HAP-1 (cell line): ENCODE measurements around the gene DAD1.

Source experiments
- DNase-seq, 2 experiments: peaks; one replicate each; pipeline ENCODE4 v3.0.0-alpha.2; 2016 to 2020; ENCODE audit warnings: low spot score in 2 of 2
- H3K27me3 ChIP-seq: fragments of 250-450 bp; sonication (Bioruptor Pico); 2 replicates; pipeline ENCODE4 v1.5.1; 2020; ENCODE audit warnings: low read depth, mild to moderate bottlenecking, moderate library complexity
- H3K36me3 ChIP-seq: fragments of 250-450 bp; sonication (Bioruptor Pico); replicated peaks from 2 replicates; pipeline ENCODE4 v1.5.1; 2020; ENCODE audit warnings: mild to moderate bottlenecking
- H3K4me1 ChIP-seq: fragments of 250-450 bp; sonication (Bioruptor Pico); 2 replicates; pipeline ENCODE4 v1.5.1; 2020; ENCODE audit warnings: mild to moderate bottlenecking
- H3K4me3 ChIP-seq: fragments of 250-450 bp; sonication (Bioruptor Pico); 2 replicates; pipeline ENCODE4 v1.5.1; 2020; ENCODE audit warnings: mild to moderate bottlenecking, moderate library complexity
- H3K9me3 ChIP-seq: fragments of 250-450 bp; sonication (Bioruptor Pico); 2 replicates; pipeline ENCODE4 v1.5.1; 2020; ENCODE audit warnings: mild to moderate bottlenecking, moderate library complexity
- in situ Hi-C: fragments of 300-500 bp; cut with MboI; formaldehyde crosslinking; loops from 3 replicates; pipeline ENCODE4 v1.14.3; 2020; ENCODE audit warnings: low sequenced_read_pairs, inconsistent platforms, mixed read lengths

Gene DAD1

GRCh38 chr14:22531451-22532344 is 57.3 kb downstream of the DAD1 start:
- Histone ChIP-seq H3K27me3 (no peaks in the 10 kb centered on the region; the same call in 1 of the 2 replicates), H3K9me3 (no peaks in the 10 kb centered on the region), H3K4me1 (peaks cover 8% of the 10 kb centered on the region), H3K4me3 (no peak overlapping the region), H3K36me3 (no peaks in the 10 kb centered on the region)
- no peak for DNase-seq
- in situ Hi-C loops, result no loop called here

DNA sequence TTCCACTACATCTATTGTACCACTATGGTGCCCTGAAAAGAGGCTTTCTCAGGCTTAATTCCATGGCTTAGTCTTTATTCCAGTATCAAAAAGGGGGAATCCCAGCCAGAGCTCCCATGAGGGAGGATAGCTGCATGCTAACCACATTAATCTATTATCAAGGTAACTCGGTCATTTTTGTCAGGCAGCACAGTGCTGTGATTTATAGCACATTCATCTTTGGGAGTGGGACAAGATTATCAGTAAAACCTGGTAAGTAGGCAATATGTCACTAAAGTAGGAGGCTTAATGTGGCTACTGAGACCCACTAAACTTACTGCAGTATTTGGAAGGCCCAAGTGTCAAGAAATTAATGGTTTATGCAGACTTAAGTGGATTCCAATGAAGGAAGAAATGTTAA is 58.9 kb downstream of the DAD1 start:
- H3K4me1 ChIP-seq, result peaks cover 8% of the 10 kb centered on the region
- H3K9me3 ChIP-seq, result no peaks in the 10 kb centered on the region
- no peaks in the 10 kb centered on the region; the same call in 1 of the 2 replicates for H3K27me3 ChIP-seq
- DNase-seq, result no peak
- in situ Hi-C loops, result no loop called here
- no peak overlapping the region for H3K4me3 ChIP-seq
- H3K36me3 ChIP-seq, result no peaks in the 10 kb centered on the region

- Histone ChIP-seq H3K36me3 (no peaks in the 10 kb centered on the region), H3K4me3 (no peak overlapping the region), H3K4me1 (peaks cover 8% of the 10 kb centered on the region), H3K27me3 (no peaks in the 10 kb centered on the region), H3K9me3 (no peaks in the 10 kb centered on the region)
- in situ Hi-C loops, result no loop called here
- DNase-seq, result no peak
Observed at GRCh38 chr14:22526744-22527143, 62.3 kb downstream of the DAD1 start.

DNA sequence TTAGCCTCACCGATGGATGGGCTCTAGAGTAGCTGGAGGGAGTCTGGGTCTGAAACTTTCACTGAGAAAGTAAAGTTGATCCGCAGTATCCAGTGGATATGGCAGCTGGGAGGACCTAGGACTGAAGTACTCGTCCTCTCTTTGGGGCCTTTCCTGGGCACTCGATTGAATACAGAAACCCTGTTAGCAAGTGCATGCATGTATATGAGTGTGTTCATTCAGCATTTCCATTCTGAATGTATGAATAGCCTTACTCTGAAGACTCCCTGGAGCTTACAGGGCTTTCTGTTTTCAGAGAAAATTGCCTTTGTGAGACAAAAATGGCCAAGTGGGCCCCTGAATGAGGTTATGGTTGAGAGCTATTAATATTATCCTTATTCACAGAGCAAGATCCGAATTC is 62.8 kb downstream of the DAD1 start:
- no peaks in the 10 kb centered on the region for H3K36me3 ChIP-seq
- in situ Hi-C loops, result no loop called here
- H3K27me3 ChIP-seq, result no peaks in the 10 kb centered on the region
- peaks cover 8% of the 10 kb centered on the region for H3K4me1 ChIP-seq
- DNase-seq, result peak in 1 of 2 experiments; percentile 17
- no peaks in the 10 kb centered on the region for H3K9me3 ChIP-seq
- H3K4me3 ChIP-seq, result no peak overlapping the region

- H3K4me3 ChIP-seq, result no peak overlapping the region
- H3K4me1 ChIP-seq, result peaks cover 8% of the 10 kb centered on the region
- in situ Hi-C loops, result no loop called here
- H3K9me3 ChIP-seq, result no peaks in the 10 kb centered on the region
- H3K36me3 ChIP-seq, result no peaks in the 10 kb centered on the region
- no peaks in the 10 kb centered on the region for H3K27me3 ChIP-seq
- no peak for DNase-seq
Observed at GRCh38 chr14:22524784-22525161, 64.3 kb downstream of the DAD1 start.

- in situ Hi-C loops, result no loop called here
- H3K9me3 ChIP-seq, result no peaks in the 10 kb centered on the region
Observed at GRCh38 chr14:22524115-22524783, 64.8 kb downstream of the DAD1 start.

GRCh38 chr14:22523283-22523682 is 65.7 kb downstream of the DAD1 start:
- peaks cover 9% of the 10 kb centered on the region for H3K4me1 ChIP-seq
- H3K36me3 ChIP-seq, result no peaks in the 10 kb centered on the region
- no peak overlapping the region for H3K4me3 ChIP-seq

More at GRCh38 chr14:22524115-22524783, 64.8 kb downstream of the DAD1 start:
- H3K4me1 ChIP-seq, result peaks cover 8% of the 10 kb centered on the region
- no peak overlapping the region for H3K4me3 ChIP-seq
- no peaks in the 10 kb centered on the region for H3K36me3 ChIP-seq
- DNase-seq, result no peak
- no peaks in the 10 kb centered on the region for H3K27me3 ChIP-seq

GRCh38 chr14:22522466-22522957 is 66.5 kb downstream of the DAD1 start:
- no peak overlapping the region for H3K4me3 ChIP-seq
- DNase-seq, result no peak
- in situ Hi-C loops, result no loop called here
- peaks cover 14% of the 10 kb centered on the region for H3K4me1 ChIP-seq
- no peaks in the 10 kb centered on the region for H3K9me3 ChIP-seq
- H3K36me3 ChIP-seq, result no peaks in the 10 kb centered on the region
- H3K27me3 ChIP-seq, result no peaks in the 10 kb centered on the region

More at GRCh38 chr14:22523283-22523682, 65.7 kb downstream of the DAD1 start:
- DNase-seq, result no peak
- H3K9me3 ChIP-seq, result no peaks in the 10 kb centered on the region
- no peaks in the 10 kb centered on the region for H3K27me3 ChIP-seq
- in situ Hi-C loops, result no loop called here

DNA sequence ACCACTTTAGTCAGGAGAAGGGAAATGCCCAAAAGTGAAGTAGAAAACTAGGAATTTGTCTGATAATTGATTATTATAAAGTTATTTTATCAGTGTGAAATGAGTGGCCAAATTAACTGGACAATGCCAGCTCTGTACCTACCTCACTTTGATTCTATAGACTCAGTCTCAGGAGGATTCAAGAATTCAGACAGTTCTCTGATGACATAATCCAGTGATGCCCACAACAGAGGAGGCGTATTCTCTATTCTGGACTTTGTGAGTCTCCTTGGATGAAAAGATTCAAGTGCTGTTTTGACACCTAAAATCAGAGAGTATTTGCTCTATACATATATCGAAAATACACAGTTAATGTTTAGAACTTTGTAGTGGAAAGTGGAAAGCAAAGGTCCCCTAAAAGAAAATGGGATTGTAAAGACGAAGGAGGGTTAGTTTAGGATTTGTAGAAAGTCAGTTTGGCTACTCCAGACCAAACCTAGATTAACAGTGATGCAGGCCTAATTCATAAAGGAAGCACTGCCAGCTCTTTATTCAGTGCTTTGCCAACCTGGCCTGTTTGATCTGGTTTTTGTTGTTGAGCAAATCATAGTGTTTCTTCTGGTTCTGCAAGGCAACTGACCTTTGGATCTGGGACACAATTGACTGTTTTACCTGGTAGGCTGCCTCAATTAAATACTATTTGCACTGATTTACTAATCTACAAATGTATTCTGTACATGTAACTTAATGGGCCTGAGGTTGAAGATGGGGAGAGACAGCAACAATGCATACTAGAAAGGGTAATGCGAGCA is 67.4 kb downstream of the DAD1 start:
- in situ Hi-C loops, result no loop called here
- H3K4me1 ChIP-seq, result peaks cover 7% of the 10 kb centered on the region

DNA sequence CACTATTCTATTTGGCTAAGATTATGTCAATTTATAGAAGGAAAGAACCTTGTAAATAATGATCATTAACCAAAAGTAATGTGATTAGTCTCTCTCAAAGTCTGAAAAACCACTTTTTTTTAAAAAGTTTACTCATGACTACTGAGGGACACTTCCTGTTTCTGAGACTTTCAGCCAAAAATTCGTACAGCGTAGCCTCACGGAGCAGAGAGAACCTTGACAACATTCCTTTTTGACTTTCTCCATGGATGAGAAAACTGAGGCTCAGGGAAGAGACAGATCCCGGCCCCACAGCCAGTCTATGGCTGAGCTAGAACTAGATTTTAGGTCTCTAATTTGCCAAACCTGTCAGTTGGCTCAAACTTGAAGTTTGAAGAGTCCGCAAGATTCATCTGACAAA is 68.2 kb downstream of the DAD1 start:
- in situ Hi-C loops, result no loop called here
- H3K36me3 ChIP-seq, result no peaks in the 10 kb centered on the region
- H3K27me3 ChIP-seq, result no peaks in the 10 kb centered on the region; the same call in 1 of the 2 replicates
- peaks cover 7% of the 10 kb centered on the region for H3K4me1 ChIP-seq
- no peak for DNase-seq
- no peak overlapping the region for H3K4me3 ChIP-seq
- no peaks in the 10 kb centered on the region for H3K9me3 ChIP-seq

More for the DNA sequence above, 67.4 kb downstream of the DAD1 start:
- H3K36me3 ChIP-seq, result no peaks in the 10 kb centered on the region
- no peak for DNase-seq
- no peaks in the 10 kb centered on the region; the same call in 1 of the 2 replicates for H3K27me3 ChIP-seq
- no peak overlapping the region for H3K4me3 ChIP-seq
- H3K9me3 ChIP-seq, result no peaks in the 10 kb centered on the region

GRCh38 chr14:22519877-22520685 is 68.9 kb downstream of the DAD1 start:
- Histone ChIP-seq H3K36me3 (no peaks in the 10 kb centered on the region), H3K4me1 (peaks cover 7% of the 10 kb centered on the region), H3K27me3 (no peaks in the 10 kb centered on the region; the same call in 1 of the 2 replicates), H3K9me3 (no peaks in the 10 kb centered on the region), H3K4me3 (no peak overlapping the region)
- DNase-seq, result no peak
- in situ Hi-C loops, result no loop called here

DNA sequence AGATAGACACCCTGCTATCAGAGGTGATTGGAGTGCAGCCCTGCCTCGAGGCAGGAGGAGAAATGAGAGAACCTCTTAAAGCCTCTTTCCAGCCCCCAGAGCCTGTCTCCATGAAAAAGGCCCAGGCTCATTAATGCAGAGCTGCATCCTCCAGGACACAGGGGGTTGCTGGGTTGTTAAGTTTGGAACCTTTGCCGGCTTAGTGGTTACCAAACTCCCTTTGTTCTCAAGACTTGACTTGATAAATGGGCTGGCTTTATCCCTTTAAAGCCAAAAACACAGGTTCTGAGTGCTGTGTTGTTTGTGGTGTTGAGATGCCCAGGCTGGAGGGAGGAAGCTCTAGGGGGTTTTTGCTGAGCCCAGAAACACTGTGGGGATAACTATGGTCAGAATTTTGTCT is 71.0 kb downstream of the DAD1 start:
- no peaks in the 10 kb centered on the region for H3K36me3 ChIP-seq
- no peaks in the 10 kb centered on the region for H3K9me3 ChIP-seq
- no peaks in the 10 kb centered on the region; the same call in 1 of the 2 replicates for H3K27me3 ChIP-seq
- peak; percentile 44 to 53 for DNase-seq
- in situ Hi-C loops, result no loop called here
- H3K4me1 ChIP-seq, result peaks cover 7% of the 10 kb centered on the region
- H3K4me3 ChIP-seq, result no peak overlapping the region
